GM12878 (cell line): ENCODE data around the gene STK35. TPM values are rescaled to one million over a fixed set of nuclear protein-coding genes. Genes with fewer than 3 reads are reported as not detected.

Source experiments
- ATAC-seq: fragments of 200-7000 bp; cut with Tn5 transposase; 3 replicates; pipeline ENCODE4 v1.9.1; 2020; ENCODE audit warnings: mild to moderate bottlenecking, moderate library complexity
- BruUV-seq: library from RNA; stranded (reverse); fragments of 400-500 nt; replicated peaks from 2 replicates; lab custom pipeline; 2021; lab: Mats Ljungman, UMichigan
- CTCF ChIA-PET: fragments of 300-600 bp; sonication (Branson Sonifier 250); formaldehyde crosslinking; extraction: SDS; loops from one replicate; lab custom pipeline; 2021; ENCODE audit warnings: inconsistent platforms; lab: Yijun Ruan, JAX
- POLR2A ChIA-PET: fragments of 350-600 bp; formaldehyde crosslinking; extraction: SDS; loops from one replicate; lab custom pipeline; 2021; ENCODE audit warnings: inconsistent platforms; lab: Charles Lee
- RAD21 ChIA-PET: fragments of 300-600 bp; sonication (Branson Sonifier 250); formaldehyde crosslinking; loops from one replicate; lab custom pipeline; 2023; ENCODE audit warnings: antibody characterized with exemption; ENCODE audit not compliant: unreplicated experiment; lab: Charles Lee
- SMC1A ChIA-PET: fragments of 300-600 bp; sonication (Branson Sonifier 250); formaldehyde crosslinking; loops from one replicate; lab custom pipeline; 2023; ENCODE audit not compliant: unreplicated experiment, uncharacterized antibody; lab: Charles Lee
- DNase-seq: peaks from one replicate; pipeline ENCODE4 v3.0.0-alpha.2; 2011; ENCODE audit warnings: low read depth, low spot score
- FAIRE-seq: peaks from 3 replicates; lab custom pipeline; 2011; peaks lifted over from hg19 to GRCh38; lab: Jason Lieb, UNC
- H2AFZ ChIP-seq: 2 replicates; pipeline ENCODE4 v1.6.0; 2011; ENCODE audit warnings: low read depth, low read length, control low read depth; ENCODE audit not compliant: control insufficient read depth
- H3K27ac ChIP-seq: 2 replicates; pipeline ENCODE4 v1.5.1; 2011; ENCODE audit warnings: control low read depth; ENCODE audit not compliant: control insufficient read depth, insufficient read depth
- H3K27me3 ChIP-seq, 2 experiments: replicated peaks in 1 of 2; 2 replicates each; pipeline versions ENCODE4 v1.6.0 to v1.6.1; 2011; ENCODE audit warnings: low read length in 1 of 2; ENCODE audit not compliant: control insufficient read depth in 2 of 2, insufficient read depth in 2 of 2
- H3K36me3 ChIP-seq, 2 experiments: 2 replicates each; pipeline ENCODE4 v1.5.1; 2011; ENCODE audit warnings: low read length in 1 of 2; ENCODE audit not compliant: control insufficient read depth in 2 of 2, insufficient read depth in 2 of 2
- H3K4me1 ChIP-seq: 2 replicates; pipeline ENCODE4 v1.6.1; 2011; ENCODE audit warnings: mild to moderate bottlenecking, low read length, moderate library complexity, mixed read lengths; ENCODE audit not compliant: control insufficient read depth, insufficient read depth
- H3K4me2 ChIP-seq: 2 replicates; pipeline ENCODE4 v1.6.0; 2011; ENCODE audit warnings: control low read depth; ENCODE audit not compliant: control insufficient read depth, insufficient read depth
- H3K4me3 ChIP-seq: fragments of 200-600 bp; sonication (generic); 2 replicates; pipeline ENCODE4 v1.5.1; 2016
- H3K79me2 ChIP-seq: 2 replicates; pipeline ENCODE4 v1.6.0; 2011; ENCODE audit warnings: low read length; ENCODE audit not compliant: control insufficient read depth, insufficient read depth
- H3K9ac ChIP-seq: 2 replicates; pipeline ENCODE4 v1.8.0; 2011; ENCODE audit warnings: low read length, control low read depth, mixed read lengths; ENCODE audit not compliant: control insufficient read depth, insufficient read depth
- H3K9me3 ChIP-seq: replicated peaks from 3 replicates; pipeline ENCODE4 v1.5.1; 2011; ENCODE audit warnings: mild to moderate bottlenecking, low read length; ENCODE audit not compliant: control insufficient read depth, insufficient read depth
- H4K20me1 ChIP-seq: 2 replicates; pipeline ENCODE4 v1.6.0; 2011; ENCODE audit not compliant: control insufficient read depth, insufficient read depth
- CHD1 ChIP-seq: IDR thresholded peaks from 2 replicates; pipeline ENCODE4 v1.6.1; 2012; ENCODE audit warnings: low read depth, low read length, improper control_type of control experiment
- EED ChIP-seq: sonication (generic); IDR thresholded peaks from 2 replicates; pipeline ENCODE4 v1.6.1; 2016; ENCODE audit warnings: antibody characterized with exemption, low read depth
- EGR1 ChIP-seq, 2 experiments: IDR thresholded peaks; 1 replicate in 1 of 2; 2 replicates in 1 of 2; pipeline ENCODE4 v1.6.1; 2011 to 2012; ENCODE audit warnings: low read depth in 2 of 2, low read length in 2 of 2, borderline replicate concordance in 1 of 2, mild to moderate bottlenecking in 1 of 2, moderate library complexity in 1 of 2
- ELK1 ChIP-seq: IDR thresholded peaks from 2 replicates; pipeline ENCODE4 v1.6.1; 2012; ENCODE audit warnings: low read depth, low read length, improper control_type of control experiment
- GATAD2B ChIP-seq: fragments of 450-650 bp; conservative IDR thresholded peaks from 2 replicates; pipeline ENCODE4 v1.6.1; 2017; ENCODE audit warnings: low read depth, mild to moderate bottlenecking, moderate library complexity
- MEF2B ChIP-seq: fragments of 450-650 bp; IDR thresholded peaks from 2 replicates; pipeline ENCODE4 v1.6.1; 2018; ENCODE audit warnings: mild to moderate bottlenecking, moderate library complexity; ENCODE audit not compliant: partially characterized antibody, poor library complexity, severe bottlenecking
- MXI1 ChIP-seq: fragments of 150-350 bp; IDR thresholded peaks from 2 replicates; pipeline ENCODE4 v1.6.1; 2011; ENCODE audit warnings: low read depth, mild to moderate bottlenecking, inconsistent platforms, low read length, improper control_type of control experiment
- PAX5 ChIP-seq: IDR thresholded peaks from 2 replicates; pipeline ENCODE4 v1.6.1; 2011; ENCODE audit warnings: low read depth, low read length, borderline replicate concordance
- RAD21 ChIP-seq: IDR thresholded peaks from 2 replicates; pipeline ENCODE4 v1.6.1; 2011; ENCODE audit warnings: mild to moderate bottlenecking, low read depth, low read length, moderate library complexity; ENCODE audit not compliant: insufficient read depth
- RELA ChIP-seq: fragments of 450-650 bp; IDR thresholded peaks from 2 replicates; pipeline ENCODE4 v1.8.0; 2014; ENCODE audit warnings: borderline replicate concordance; ENCODE audit not compliant: partially characterized antibody
- SIX5 ChIP-seq: IDR thresholded peaks from 2 replicates; pipeline ENCODE4 v1.6.1; 2011; ENCODE audit warnings: mild to moderate bottlenecking, low read depth, low read length, moderate library complexity; ENCODE audit not compliant: severe bottlenecking
- SREBF1 ChIP-seq: IDR thresholded peaks from 2 replicates; pipeline ENCODE4 v1.6.1; 2012; ENCODE audit warnings: mild to moderate bottlenecking, low read length
- ZNF274 ChIP-seq: IDR thresholded peaks from one replicate; pipeline ENCODE4 v1.8.0; 2011; ENCODE audit not compliant: insufficient read length, insufficient read depth
- WGBS: methylation state at CpG from one replicate; pipeline ENCODE4 v1.1.6; 2016; ENCODE audit warnings: low lambda C conversion rate; ENCODE audit not compliant: insufficient replicate concordance, insufficient coverage; ENCODE audit errors: missing lambda C conversion rate; 5-methylcytosine and 5-hydroxymethylcytosine counted together
- in situ Hi-C: fragments of 300-500 bp; cut with MboI; formaldehyde crosslinking; loops from 9 replicates; pipeline ENCODE4 v1.14.3; 2018; ENCODE audit warnings: mixed read lengths
- intact Hi-C: fragments of 100-400 bp; cut with micrococcal nuclease; formaldehyde crosslinking; loops from one replicate; pipeline ENCODE4 v1.14.2; 2022; ENCODE audit not compliant: unreplicated experiment
- polyA plus RNA-seq, 11 experiments: library from polyadenylated mRNA; depleted of rRNA in 4 of 11; unstranded in 6 of 11; stranded (reverse) in 5 of 11; fragments of >200 nt; fragmentation: Nextera tagmentation in 4 of 11; fragmentation: Illumina TruSeq in 1 of 11; extraction: Ambion mirVana in 4 of 11; extraction: Trizol in 1 of 11; gene quantifications; 1 replicate in 1 of 11; 2 replicates in 10 of 11; pipeline versions ENCODE4 v1.2.1 to v1.2.3, GENCODE V29; 2011 to 2016; ENCODE audit warnings: inconsistent platforms in 2 of 11, missing spikeins in 2 of 11, low read depth in 1 of 11
- total RNA-seq, 4 experiments: library from RNA; depleted of rRNA in 3 of 4; stranded (reverse); fragments of >200 nt in 3 of 4; fragmentation: Illumina TruSeq in 1 of 4; extraction: Trizol in 1 of 4; gene quantifications; 2 replicates each; pipeline versions ENCODE4 v1.2.1 to v1.2.3, GENCODE V29; 2013 to 2021
- TF ChIP-seq, protein P1 (sequence below): IDR thresholded peaks from 2 replicates; pipeline ENCODE4 v1.6.1; 2011; ENCODE audit warnings: mild to moderate bottlenecking, low read depth, low read length, moderate library complexity; ENCODE audit not compliant: insufficient replicate concordance

The STK35 gene
- total and polyA plus RNA-seq, 10 of the 15 experiments (the other 5 are each of a cell fraction or from before 2014, with no cell fraction given), result 2.9 to 19.4 (median 9.6) TPM

DNA sequence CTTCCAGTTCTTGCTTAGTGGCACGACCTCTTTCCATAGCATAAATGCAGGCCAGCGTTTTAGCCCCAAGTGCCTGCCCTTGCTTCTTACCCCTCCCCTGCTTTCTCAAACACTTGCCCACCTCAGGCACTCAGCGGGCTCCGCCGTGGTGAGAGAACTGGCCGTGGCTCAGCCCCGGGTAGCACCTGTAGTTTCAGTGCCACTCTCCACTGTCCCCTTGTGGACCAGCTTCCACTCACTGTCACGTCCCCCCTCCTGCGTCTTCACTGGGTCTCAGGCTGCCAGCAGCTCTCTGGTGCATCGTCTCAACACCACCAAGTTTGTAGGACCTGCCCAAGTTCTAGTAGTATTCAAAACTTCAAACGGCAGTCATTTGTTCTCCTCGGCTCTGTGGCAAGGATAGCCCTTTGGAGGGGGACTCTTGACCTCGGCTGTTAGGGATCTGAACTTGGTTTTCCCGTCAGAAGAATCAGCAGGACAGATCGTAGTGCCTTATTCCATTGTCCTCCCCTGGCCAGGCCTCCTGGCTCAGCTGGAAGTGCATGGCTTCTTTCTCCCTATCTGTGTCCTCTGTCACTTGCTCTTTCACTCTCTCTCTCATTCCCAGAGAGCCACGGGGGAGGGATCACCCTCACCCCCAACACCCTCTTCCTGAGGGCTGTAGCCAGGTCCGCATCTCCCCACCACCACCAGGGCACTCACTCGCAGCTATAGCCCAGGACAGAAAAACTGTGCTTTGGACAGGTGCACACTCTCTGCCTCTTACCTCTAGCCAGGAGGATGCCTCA is 44.6 kb downstream of the STK35 start:
- RAD21 ChIA-PET, result no interaction called here
- no TSS peak for BruUV-seq

GRCh38 chr20:2149507-2149906 is 47.9 kb downstream of the STK35 start:
- ChIA-PET SMC1A (no interaction called here), RAD21 (no interaction called here), CTCF (no interaction called here), POLR2A (no interaction called here)
- no peak overlapping the region for H3K27ac ChIP-seq
- peaks cover 0 to 10% of the 10 kb centered on the region in 2 experiments; a peak in 3 of 4 replicates for H3K36me3 ChIP-seq
- ATAC-seq (no peak), FAIRE-seq (no peak), DNase-seq (no peak)
- no peaks in the 10 kb centered on the region for H4K20me1 ChIP-seq
- no peaks in the 10 kb centered on the region for H3K27me3 ChIP-seq
- H3K9me3 ChIP-seq, result no peaks in the 10 kb centered on the region
- 96% methylated on average over 6 of the region's 6 CpGs for WGBS
- no peak overlapping the region for H3K4me3 ChIP-seq
- in situ Hi-C loops, result no loop called here
- BruUV-seq, result no TSS peak
- no peak overlapping the region for H2AFZ ChIP-seq
- no peaks in the 10 kb centered on the region for H3K79me2 ChIP-seq
- intact Hi-C loops, result no loop called here
- H3K4me2 ChIP-seq, result no peak overlapping the region
- no peaks in the 10 kb centered on the region for H3K4me1 ChIP-seq
- no peak overlapping the region for H3K9ac ChIP-seq
- TF ChIP-seq RAD21, result no peak
- no peak for TF ChIP-seq RELA
- no peak for TF ChIP-seq GATAD2B
- no peak for TF ChIP-seq MXI1
- TF ChIP-seq, protein P1, sequence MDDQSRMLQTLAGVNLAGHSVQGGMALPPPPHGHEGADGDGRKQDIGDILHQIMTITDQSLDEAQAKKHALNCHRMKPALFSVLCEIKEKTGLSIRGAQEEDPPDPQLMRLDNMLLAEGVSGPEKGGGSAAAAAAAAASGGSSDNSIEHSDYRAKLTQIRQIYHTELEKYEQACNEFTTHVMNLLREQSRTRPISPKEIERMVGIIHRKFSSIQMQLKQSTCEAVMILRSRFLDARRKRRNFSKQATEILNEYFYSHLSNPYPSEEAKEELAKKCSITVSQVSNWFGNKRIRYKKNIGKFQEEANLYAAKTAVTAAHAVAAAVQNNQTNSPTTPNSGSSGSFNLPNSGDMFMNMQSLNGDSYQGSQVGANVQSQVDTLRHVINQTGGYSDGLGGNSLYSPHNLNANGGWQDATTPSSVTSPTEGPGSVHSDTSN, result no peak
- no peak for TF ChIP-seq CHD1
- no peak for TF ChIP-seq SIX5
- no peak for TF ChIP-seq MEF2B
- TF ChIP-seq PAX5, result no peak
- no peak for TF ChIP-seq EED
- no peak for TF ChIP-seq EGR1 (IDR thresholded peaks at IDR 0.05; ENCODE audit: borderline replicate concordance in 1 of 2, low read depth in 2 of 2, low read length in 2 of 2)
- TF ChIP-seq SREBF1, result no peak

More for the DNA sequence above, 44.6 kb downstream of the STK35 start:
- intact Hi-C loops, result no loop called here
- H4K20me1 ChIP-seq, result no peaks in the 10 kb centered on the region
- peaks cover 0 to 16% of the 10 kb centered on the region in 2 experiments; a peak in 3 of 4 replicates for H3K36me3 ChIP-seq
- no peak overlapping the region for H3K4me2 ChIP-seq
- in situ Hi-C loops, result no loop called here
- POLR2A ChIA-PET, result no interaction called here
- 86% methylated on average over 18 of the region's 18 CpGs for WGBS
- H2AFZ ChIP-seq, result no peak overlapping the region
- no peak for FAIRE-seq
- no peak overlapping the region for H3K4me3 ChIP-seq
- H3K9me3 ChIP-seq, result no peaks in the 10 kb centered on the region
- DNase-seq, result no peak
- H3K27me3 ChIP-seq, result no peaks in the 10 kb centered on the region
- no peaks in the 10 kb centered on the region; the same call in 1 of the 2 replicates for H3K4me1 ChIP-seq
- TF ChIP-seq ELK1 (no peak), ZNF274 (no peak)
- SMC1A ChIA-PET, result no interaction called here
- no peak overlapping the region for H3K9ac ChIP-seq
- H3K79me2 ChIP-seq, result no peaks in the 10 kb centered on the region
- no peak for ATAC-seq
- no peak overlapping the region for H3K27ac ChIP-seq
- CTCF ChIA-PET, result no interaction called here
